Measurements from ENCODE around the gene HOXB4. TPM values are rescaled to one million over a fixed set of nuclear protein-coding genes. Genes with fewer than 3 reads are reported as not detected.

The HOXB4 gene
- total RNA-seq, 1 experiment from 2014 or later, result 9.7 TPM

GRCh38 chr17:48596735-48597527, 18.8 kb upstream of the HOXB4 start:
- H3K9me3 ChIP-seq (ENCODE audit: low read depth, low read length, poor library complexity, severe bottlenecking), result no peaks in the 10 kb centered on the region
- H3K27ac ChIP-seq (ENCODE audit: low read depth, low read length, poor library complexity, severe bottlenecking), result peak overlapping the region; percentile 41
- intact Hi-C loops (cut with micrococcal nuclease; ENCODE audit: unreplicated experiment), result no loop called here
- H3K27me3 ChIP-seq (replicated peaks; ENCODE audit: insufficient read depth, low read depth, low read length, poor library complexity), result no peaks in the 10 kb centered on the region
- H3K4me3 ChIP-seq (ENCODE audit: low read depth, low read length, poor library complexity, severe bottlenecking), result peak overlapping the region; percentile 50
- no TSS peak for BruUV-seq (replicated peaks)
- TF ChIP-seq CTCF (conservative IDR thresholded peaks at IDR 0.05; ENCODE audit: low read depth, low read length) (no peak), EZH2 (IDR thresholded peaks at IDR 0.05; ENCODE audit: borderline replicate concordance, low read depth, low read length, poor library complexity, severe bottlenecking) (no peak)
- peaks cover 9% of the 10 kb centered on the region for H3K36me3 ChIP-seq (ENCODE audit: insufficient read depth, low read length, poor library complexity, severe bottlenecking)
- H3K4me1 ChIP-seq (ENCODE audit: insufficient read depth, low read length, poor library complexity, severe bottlenecking), result peaks cover 43% of the 10 kb centered on the region
- ChIA-PET CTCF (interaction anchor here (0.7 kb wide), 1 partner anchor 245 kb away, joined by 3 read pairs; no protein-coding TSS in a partner anchor), POLR2A (ENCODE audit: low non-redundant PET) (no interaction called here)
- no peak for DNase-seq (ENCODE audit: low spot score)

GRCh38 chr17:48596000-48596734, 18.0 kb upstream of the HOXB4 start:
- Histone ChIP-seq H3K9me3 (ENCODE audit: low read depth, low read length, poor library complexity, severe bottlenecking) (no peaks in the 10 kb centered on the region), H3K36me3 (ENCODE audit: insufficient read depth, low read length, poor library complexity, severe bottlenecking) (peaks cover 10% of the 10 kb centered on the region), H3K27ac (ENCODE audit: low read depth, low read length, poor library complexity, severe bottlenecking) (no peak overlapping the region), H3K4me1 (ENCODE audit: insufficient read depth, low read length, poor library complexity, severe bottlenecking) (peaks cover 36% of the 10 kb centered on the region), H3K4me3 (ENCODE audit: low read depth, low read length, poor library complexity, severe bottlenecking) (no peak overlapping the region), H3K27me3 (replicated peaks; ENCODE audit: insufficient read depth, low read depth, low read length, poor library complexity) (no peaks in the 10 kb centered on the region)
- no peak for TF ChIP-seq EZH2 (IDR thresholded peaks at IDR 0.05; ENCODE audit: borderline replicate concordance, low read depth, low read length, poor library complexity, severe bottlenecking)
- no peak for TF ChIP-seq CTCF (conservative IDR thresholded peaks at IDR 0.05; ENCODE audit: low read depth, low read length)
- CTCF ChIA-PET, result interaction anchor here (0.7 kb wide), 1 partner anchor 245 kb away, joined by 3 read pairs; no protein-coding TSS in a partner anchor
- intact Hi-C loops (cut with micrococcal nuclease; ENCODE audit: unreplicated experiment), result no loop called here
- no peak for DNase-seq (ENCODE audit: low spot score)
- POLR2A ChIA-PET (ENCODE audit: low non-redundant PET), result interaction anchor here (0.7 kb wide), 1 partner anchor 338 kb away, joined by 14 read pairs; no protein-coding TSS in a partner anchor
- BruUV-seq (replicated peaks), result no TSS peak

GRCh38 chr17:48595278-48595999, 17.3 kb upstream of the HOXB4 start:
- intact Hi-C loops (cut with micrococcal nuclease; ENCODE audit: unreplicated experiment), result no loop called here
- Histone ChIP-seq H3K4me1 (ENCODE audit: insufficient read depth, low read length, poor library complexity, severe bottlenecking) (peaks cover 36% of the 10 kb centered on the region), H3K4me3 (ENCODE audit: low read depth, low read length, poor library complexity, severe bottlenecking) (no peak overlapping the region), H3K27ac (ENCODE audit: low read depth, low read length, poor library complexity, severe bottlenecking) (no peak overlapping the region), H3K36me3 (ENCODE audit: insufficient read depth, low read length, poor library complexity, severe bottlenecking) (peaks cover 12% of the 10 kb centered on the region), H3K27me3 (replicated peaks; ENCODE audit: insufficient read depth, low read depth, low read length, poor library complexity) (no peaks in the 10 kb centered on the region), H3K9me3 (ENCODE audit: low read depth, low read length, poor library complexity, severe bottlenecking) (no peaks in the 10 kb centered on the region)
- ChIA-PET POLR2A (ENCODE audit: low non-redundant PET) (interaction anchor here (0.7 kb wide), 1 partner anchor 337 kb away, joined by 14 read pairs; no protein-coding TSS in a partner anchor), CTCF (interaction anchor here (0.6 kb wide), 1 partner anchor 227 kb away, joined by 13 read pairs; no protein-coding TSS in a partner anchor)
- BruUV-seq (replicated peaks), result no TSS peak
- no peak for DNase-seq (ENCODE audit: low spot score)
- no peak for TF ChIP-seq CTCF (conservative IDR thresholded peaks at IDR 0.05; ENCODE audit: low read depth, low read length)
- TF ChIP-seq EZH2 (IDR thresholded peaks at IDR 0.05; ENCODE audit: borderline replicate concordance, low read depth, low read length, poor library complexity, severe bottlenecking), result no peak

All from A673 (cell line).